Measurements from ENCODE around the gene CARNS1. TPM values are rescaled to one million over a fixed set of nuclear protein-coding genes. Genes with fewer than 3 reads are reported as not detected.

CARNS1 gene
- total RNA-seq, 3 donors from 2014 or later (not counting 1 experiment from before 2014, with no cell fraction given) = 25.0 to 29.0 (median 25.0) TPM

GRCh38 chr11:67441098-67441563 is 25.7 kb downstream of the CARNS1 start:
- 68% methylated on average over 21 of the region's 21 CpGs for WGBS (ENCODE audit: insufficient coverage)
- Histone ChIP-seq H3K27me3 (ENCODE audit: control insufficient read depth, insufficient read depth, low read length) (no peaks in the 10 kb centered on the region), H3K4me3 (ENCODE audit: low read length) (no peak overlapping the region), H3K36me3 (ENCODE audit: control insufficient read depth, insufficient read depth, low read length) (no peaks in the 10 kb centered on the region), H3K9me3 (ENCODE audit: control insufficient read depth, insufficient read depth, low read length) (no peaks in the 10 kb centered on the region), H3K27ac (ENCODE audit: low read length) (peak overlapping the region; percentile 75), H3K4me1 (ENCODE audit: control insufficient read depth, insufficient read depth, low read length) (peaks cover 85% of the 10 kb centered on the region)
- intact Hi-C loops (cut with micrococcal nuclease) = no loop called here
- Mint-ChIP-seq H3K27ac (peak overlapping the region; percentile 88 to 91), H3K27me3 (ENCODE audit: low read depth in 2 of 2) (no peaks in the 10 kb centered on the region), H3K4me3 (peak overlapping the region; percentile 35), H3K9me3 (no peaks in the 10 kb centered on the region), H3K4me1 (peaks cover 59 to 84% of the 10 kb centered on the region in 2 donors), H3K36me3 (no peaks in the 10 kb centered on the region)
- DNase-seq = peak in 1 of 2 donors; percentile 56
- no peak for ATAC-seq
- no peak for TF ChIP-seq CTCF (IDR thresholded peaks at IDR 0.05)

- no peaks in the 10 kb centered on the region for H3K27me3 ChIP-seq (ENCODE audit: control insufficient read depth, insufficient read depth, low read length)
- H3K27ac ChIP-seq (ENCODE audit: low read length) = no peak overlapping the region
- no peak overlapping the region for H3K4me3 ChIP-seq (ENCODE audit: low read length)
- no peaks in the 10 kb centered on the region for H3K9me3 ChIP-seq (ENCODE audit: control insufficient read depth, insufficient read depth, low read length)
- Mint-ChIP-seq H3K27me3 (ENCODE audit: low read depth in 2 of 2) (no peaks in the 10 kb centered on the region), H3K36me3 (no peaks in the 10 kb centered on the region), H3K4me3 (peak overlapping the region; percentile 81), H3K4me1 (peaks cover 59 to 78% of the 10 kb centered on the region in 2 donors), H3K27ac (peak overlapping the region; percentile 89 to 91), H3K9me3 (no peaks in the 10 kb centered on the region)
- 86% methylated on average over 28 of the region's 28 CpGs for WGBS (ENCODE audit: insufficient coverage)
- ATAC-seq = no peak
- no peak for TF ChIP-seq CTCF (IDR thresholded peaks at IDR 0.05)
- intact Hi-C loops (cut with micrococcal nuclease) = no loop called here
- peak in 1 of 2 donors; percentile 69 for DNase-seq
- no peaks in the 10 kb centered on the region for H3K36me3 ChIP-seq (ENCODE audit: control insufficient read depth, insufficient read depth, low read length)
- H3K4me1 ChIP-seq (ENCODE audit: control insufficient read depth, insufficient read depth, low read length) = peaks cover 86% of the 10 kb centered on the region
Measured at GRCh38 chr11:67441731-67442351, 26.4 kb downstream of the CARNS1 start.

GRCh38 chr11:67442504-67443404 is 27.3 kb downstream of the CARNS1 start:
- no peaks in the 10 kb centered on the region for H3K9me3 ChIP-seq (ENCODE audit: control insufficient read depth, insufficient read depth, low read length)
- peak in 1 of 2 donors; percentile 39 for DNase-seq
- no peaks in the 10 kb centered on the region for H3K27me3 Mint-ChIP-seq (ENCODE audit: low read depth in 2 of 2)
- peak overlapping the region; percentile 89 to 91 for H3K27ac Mint-ChIP-seq
- no peak overlapping the region for H3K4me3 ChIP-seq (ENCODE audit: low read length)
- intact Hi-C loops (cut with micrococcal nuclease) = no loop called here
- WGBS (ENCODE audit: insufficient coverage) = 66% methylated on average over 45 of the region's 45 CpGs
- TF ChIP-seq CTCF (IDR thresholded peaks at IDR 0.05) = no peak
- H3K4me3 Mint-ChIP-seq = peak overlapping the region; percentile 81
- H3K36me3 Mint-ChIP-seq = no peaks in the 10 kb centered on the region
- H3K4me1 Mint-ChIP-seq = peaks cover 57 to 76% of the 10 kb centered on the region in 2 donors
- H3K27me3 ChIP-seq (ENCODE audit: control insufficient read depth, insufficient read depth, low read length) = no peaks in the 10 kb centered on the region
- no peaks in the 10 kb centered on the region for H3K9me3 Mint-ChIP-seq
- H3K36me3 ChIP-seq (ENCODE audit: control insufficient read depth, insufficient read depth, low read length) = no peaks in the 10 kb centered on the region
- H3K27ac ChIP-seq (ENCODE audit: low read length) = peak overlapping the region; percentile 65
- H3K4me1 ChIP-seq (ENCODE audit: control insufficient read depth, insufficient read depth, low read length) = peaks cover 91% of the 10 kb centered on the region
- no peak for ATAC-seq
